Activated B cell treated with CpG ODN at 0.5 μM for 24 hours (primary cell): Measurements from ENCODE around the gene PCDH9. TPM values are rescaled to one million over a fixed set of nuclear protein-coding genes. Genes with fewer than 3 reads are reported as not detected.

ENCODE experiments used
- ATAC-seq: fragments of 200-7000 bp; cut with Tn5 transposase; one replicate; pipeline ENCODE4 v1.10.0; 2021; ENCODE audit warnings: low read depth, mild to moderate bottlenecking, moderate library complexity
- CTCF ChIA-PET: fragments of 350-600 bp; sonication (Branson Sonifier 250); formaldehyde crosslinking; loops from one replicate; lab custom pipeline; 2021; ENCODE audit warnings: antibody characterized with exemption; lab: Charles Lee
- POLR2A ChIA-PET: fragments of 350-600 bp; sonication (Branson Sonifier 250); formaldehyde crosslinking; loops from one replicate; lab custom pipeline; 2021; ENCODE audit warnings: antibody characterized with exemption; lab: Charles Lee
- DNase-seq: peaks from one replicate; pipeline ENCODE4 v3.0.0; 2022
- H3K27ac Mint-ChIP-seq: one replicate; pipeline ENCODE4 v1.8.0; 2020; ENCODE audit warnings: mixed read lengths
- H3K27me3 Mint-ChIP-seq: one replicate; pipeline ENCODE4 v1.8.0; 2021; ENCODE audit warnings: mixed read lengths
- H3K36me3 Mint-ChIP-seq: one replicate; pipeline ENCODE4 v1.8.0; 2021; ENCODE audit warnings: low read depth, mixed read lengths
- H3K4me1 Mint-ChIP-seq: one replicate; pipeline ENCODE4 v1.8.0; 2021; ENCODE audit warnings: mixed read lengths
- H3K4me3 Mint-ChIP-seq: one replicate; pipeline ENCODE4 v1.8.0; 2020; ENCODE audit warnings: mild to moderate bottlenecking, mixed read lengths
- H3K9me3 Mint-ChIP-seq: one replicate; pipeline ENCODE4 v1.8.0; 2020; ENCODE audit warnings: mixed read lengths
- intact Hi-C: fragments of 100-400 bp; cut with micrococcal nuclease; formaldehyde crosslinking; loops from one replicate; pipeline ENCODE4 v1.15.1; 2024
- total RNA-seq: library from RNA; stranded (reverse); gene quantifications from 2 replicates; pipeline ENCODE4 v1.2.3, GENCODE V29; 2022
- TF ChIP-seq, protein P1 (sequence below): fragments of 200-600 bp; IDR thresholded peaks from one replicate; pipeline ENCODE4 v1.8.0; 2022; ENCODE audit warnings: antibody characterized with exemption, mild to moderate bottlenecking

PCDH9 gene
- total RNA-seq, 1 donor from 2014 or later: 6.4 TPM

DNA sequence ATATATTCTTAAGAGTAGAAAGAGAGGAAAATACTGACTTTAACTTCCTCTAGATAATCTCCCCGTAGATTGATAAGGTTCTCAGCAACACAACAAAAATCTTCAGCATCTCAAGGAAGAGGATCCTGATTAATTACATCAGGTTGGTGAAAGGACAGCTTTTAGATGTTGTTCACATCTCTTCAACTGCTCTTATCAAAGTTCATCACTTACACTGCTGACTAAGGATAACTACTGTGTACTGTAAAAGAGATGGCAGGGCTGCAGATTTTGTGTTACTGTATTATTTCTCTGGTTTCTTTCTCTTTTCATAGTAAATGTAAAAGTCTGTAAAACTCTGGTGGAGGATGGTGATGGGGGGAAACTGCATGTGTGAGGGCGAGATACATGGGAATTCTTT, 133.7 kb downstream of the PCDH9 start:
- intact Hi-C loops: no loop called here
- ATAC-seq (no peak), DNase-seq (no peak)
- Mint-ChIP-seq H3K9me3 (no peaks in the 10 kb centered on the region), H3K36me3 (no peaks in the 10 kb centered on the region), H3K4me3 (no peak overlapping the region), H3K27ac (no peak overlapping the region), H3K27me3 (no peaks in the 10 kb centered on the region), H3K4me1 (no peaks in the 10 kb centered on the region)
- ChIA-PET CTCF (no interaction called here), POLR2A (no interaction called here)
- TF ChIP-seq, protein P1, sequence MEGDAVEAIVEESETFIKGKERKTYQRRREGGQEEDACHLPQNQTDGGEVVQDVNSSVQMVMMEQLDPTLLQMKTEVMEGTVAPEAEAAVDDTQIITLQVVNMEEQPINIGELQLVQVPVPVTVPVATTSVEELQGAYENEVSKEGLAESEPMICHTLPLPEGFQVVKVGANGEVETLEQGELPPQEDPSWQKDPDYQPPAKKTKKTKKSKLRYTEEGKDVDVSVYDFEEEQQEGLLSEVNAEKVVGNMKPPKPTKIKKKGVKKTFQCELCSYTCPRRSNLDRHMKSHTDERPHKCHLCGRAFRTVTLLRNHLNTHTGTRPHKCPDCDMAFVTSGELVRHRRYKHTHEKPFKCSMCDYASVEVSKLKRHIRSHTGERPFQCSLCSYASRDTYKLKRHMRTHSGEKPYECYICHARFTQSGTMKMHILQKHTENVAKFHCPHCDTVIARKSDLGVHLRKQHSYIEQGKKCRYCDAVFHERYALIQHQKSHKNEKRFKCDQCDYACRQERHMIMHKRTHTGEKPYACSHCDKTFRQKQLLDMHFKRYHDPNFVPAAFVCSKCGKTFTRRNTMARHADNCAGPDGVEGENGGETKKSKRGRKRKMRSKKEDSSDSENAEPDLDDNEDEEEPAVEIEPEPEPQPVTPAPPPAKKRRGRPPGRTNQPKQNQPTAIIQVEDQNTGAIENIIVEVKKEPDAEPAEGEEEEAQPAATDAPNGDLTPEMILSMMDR: no peak

DNA sequence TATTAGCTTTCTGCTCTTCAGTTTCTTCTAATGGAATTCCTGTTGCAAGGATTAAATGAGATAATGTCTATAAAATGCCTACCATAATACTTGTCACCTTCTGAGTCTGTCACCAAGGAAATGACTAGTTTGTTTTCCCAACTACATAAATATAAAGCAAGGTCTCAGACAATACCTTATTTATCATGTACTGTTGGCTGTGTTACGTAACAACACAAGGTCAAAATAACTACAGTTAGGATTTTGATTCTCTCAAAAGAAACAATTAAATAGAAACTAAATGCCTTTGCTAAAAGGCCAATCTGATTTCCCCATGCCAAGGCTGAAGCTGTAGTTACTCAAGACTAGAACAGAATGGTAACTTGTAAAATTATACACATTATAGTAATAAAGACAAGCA, 134.5 kb downstream of the PCDH9 start:
- TF ChIP-seq, protein P1: no peak
- no peak overlapping the region for H3K4me3 Mint-ChIP-seq
- no peak for DNase-seq
- H3K9me3 Mint-ChIP-seq: no peaks in the 10 kb centered on the region
- no peak overlapping the region for H3K27ac Mint-ChIP-seq
- POLR2A ChIA-PET: no interaction called here
- H3K27me3 Mint-ChIP-seq: no peaks in the 10 kb centered on the region
- ATAC-seq: no peak
- intact Hi-C loops: no loop called here
- H3K4me1 Mint-ChIP-seq: peaks cover 3% of the 10 kb centered on the region
- CTCF ChIA-PET: no interaction called here
- no peaks in the 10 kb centered on the region for H3K36me3 Mint-ChIP-seq

DNA sequence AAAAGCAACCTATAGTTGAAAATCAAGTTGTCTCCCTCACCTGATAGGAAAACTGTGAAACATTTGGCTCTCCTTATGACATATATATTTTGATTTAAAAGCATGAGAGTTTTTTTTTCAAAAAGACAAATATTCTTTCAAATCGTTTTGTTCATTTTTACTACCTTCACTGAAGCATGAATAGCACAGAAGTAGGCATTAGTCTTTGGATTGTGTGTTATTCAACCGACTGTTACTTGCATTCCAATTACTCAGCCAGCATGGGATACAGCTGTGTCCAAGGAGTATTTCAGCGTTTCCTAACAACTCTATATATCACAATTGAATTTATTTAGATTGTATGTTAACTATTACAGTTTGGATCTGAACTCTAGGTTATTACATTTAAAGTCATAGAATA, 135.2 kb downstream of the PCDH9 start:
- no peak for DNase-seq
- TF ChIP-seq, protein P1: no peak
- no peak for ATAC-seq
- H3K4me1 Mint-ChIP-seq: peaks cover 3% of the 10 kb centered on the region
- POLR2A ChIA-PET: no interaction called here
- H3K9me3 Mint-ChIP-seq: no peaks in the 10 kb centered on the region
- H3K27ac Mint-ChIP-seq: no peak overlapping the region
- intact Hi-C loops: no loop called here
- no peaks in the 10 kb centered on the region for H3K36me3 Mint-ChIP-seq
- CTCF ChIA-PET: no interaction called here
- no peaks in the 10 kb centered on the region for H3K27me3 Mint-ChIP-seq
- no peak overlapping the region for H3K4me3 Mint-ChIP-seq

DNA sequence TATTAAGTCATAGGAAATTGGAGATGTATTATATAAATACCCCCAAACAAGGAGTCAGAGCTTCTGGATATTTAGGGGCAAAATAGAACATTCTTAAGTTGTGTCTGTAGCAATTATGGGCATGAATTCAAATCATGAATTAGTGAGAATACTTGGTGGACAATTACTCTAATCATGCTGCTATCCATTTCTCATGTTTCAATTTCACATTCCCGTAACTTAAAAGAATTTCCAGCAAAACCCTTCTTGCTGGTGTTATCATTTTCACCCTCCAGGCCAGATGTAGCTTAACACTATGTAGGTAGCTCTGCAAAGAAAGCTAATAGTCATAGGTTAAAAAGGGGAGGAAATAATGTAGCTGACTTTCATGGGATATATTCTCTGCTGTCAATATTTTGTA, 136.1 kb downstream of the PCDH9 start:
- no peaks in the 10 kb centered on the region for H3K36me3 Mint-ChIP-seq

DNA sequence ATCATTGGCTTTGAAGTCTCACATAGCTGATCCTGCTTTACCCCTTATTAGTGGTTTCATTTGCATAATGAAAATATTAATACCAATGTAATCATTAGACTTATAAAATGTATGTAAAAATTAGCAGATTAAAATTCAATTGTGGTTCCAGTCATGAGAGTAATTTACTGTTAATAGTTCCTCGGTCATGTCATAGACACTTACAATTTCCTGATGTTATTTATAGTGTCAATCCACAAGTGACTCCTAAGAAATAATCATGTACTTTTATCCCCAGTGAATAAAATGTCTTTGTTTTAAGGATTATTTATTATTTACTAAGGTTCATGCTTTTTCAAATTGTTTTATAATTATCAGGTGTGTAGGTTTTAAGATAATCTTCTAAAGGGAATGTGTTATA, 138.5 kb downstream of the PCDH9 start:
- TF ChIP-seq, protein P1: no peak
- Mint-ChIP-seq H3K27me3 (no peaks in the 10 kb centered on the region), H3K4me1 (peaks cover 3% of the 10 kb centered on the region), H3K27ac (no peak overlapping the region), H3K4me3 (no peak overlapping the region), H3K36me3 (no peaks in the 10 kb centered on the region), H3K9me3 (no peaks in the 10 kb centered on the region)
- ChIA-PET POLR2A (no interaction called here), CTCF (no interaction called here)
- intact Hi-C loops: no loop called here
- DNase-seq: no peak
- ATAC-seq: no peak

More for the DNA sequence above, 136.1 kb downstream of the PCDH9 start:
- no peak overlapping the region for H3K4me3 Mint-ChIP-seq
- H3K27me3 Mint-ChIP-seq: no peaks in the 10 kb centered on the region
- ATAC-seq (no peak), DNase-seq (no peak)
- peaks cover 3% of the 10 kb centered on the region for H3K4me1 Mint-ChIP-seq
- no peak overlapping the region for H3K27ac Mint-ChIP-seq
- TF ChIP-seq, protein P1: no peak
- no peaks in the 10 kb centered on the region for H3K9me3 Mint-ChIP-seq
- intact Hi-C loops: no loop called here
- CTCF ChIA-PET: no interaction called here
- POLR2A ChIA-PET: no interaction called here
